Aorta (tissue), 5 donors: ENCODE data around the gene APBA1. TPM values are rescaled to one million over a fixed set of nuclear protein-coding genes. Genes with fewer than 3 reads are reported as not detected.

Experiments used
- ATAC-seq: fragments of 200-7000 bp; cut with Tn5 transposase; one replicate; pipeline ENCODE4 v1.9.1; 2022; ENCODE audit warnings: moderate library complexity; ENCODE audit not compliant: low FRiP score
- DNase-seq, 2 donors: peaks; one replicate each; pipeline ENCODE4 v3.0.0-alpha.2; 2020
- H3K27ac ChIP-seq, 2 donors: one replicate each; pipeline ENCODE4 v1.5.1; 2013; ENCODE audit warnings: low read length in 2 of 2, mild to moderate bottlenecking in 2 of 2, moderate library complexity in 2 of 2, control low read depth in 1 of 2, inconsistent platforms in 1 of 2, low read depth in 1 of 2
- H3K27me3 ChIP-seq, 2 donors: one replicate each; pipeline ENCODE4 v1.6.1; 2013; ENCODE audit warnings: control low read depth in 1 of 2, low read length in 1 of 2, mild to moderate bottlenecking in 1 of 2, moderate library complexity in 1 of 2; ENCODE audit not compliant: insufficient read depth in 2 of 2, control insufficient read depth in 1 of 2
- H3K36me3 ChIP-seq, 2 donors: one replicate each; pipeline ENCODE4 v1.6.1; 2013; ENCODE audit warnings: control low read depth in 1 of 2, low read length in 1 of 2, mild to moderate bottlenecking in 1 of 2; ENCODE audit not compliant: insufficient read depth in 2 of 2, control insufficient read depth in 1 of 2
- H3K4me1 ChIP-seq, 2 donors: one replicate each; pipeline ENCODE4 v1.6.1; 2013; ENCODE audit warnings: low read length in 2 of 2, control low read depth in 1 of 2, mild to moderate bottlenecking in 1 of 2, moderate library complexity in 1 of 2; ENCODE audit not compliant: insufficient read depth in 2 of 2, control insufficient read depth in 1 of 2
- H3K4me3 ChIP-seq, 2 donors: one replicate each; pipeline ENCODE4 v1.5.1; 2013; ENCODE audit warnings: low read length in 2 of 2, control low read depth in 1 of 2, mild to moderate bottlenecking in 1 of 2
- H3K9me3 ChIP-seq: one replicate; pipeline ENCODE4 v1.6.1; 2013; ENCODE audit warnings: mild to moderate bottlenecking, low read length; ENCODE audit not compliant: control insufficient read depth
- WGBS, 2 donors: extraction: QIAGEN DNeasy Blood & Tissue Kit; methylation state at CpG; one replicate each; pipeline ENCODE4 v1.1.7; 2013; 5-methylcytosine and 5-hydroxymethylcytosine counted together
- intact Hi-C, 2 donors: fragments of 100-400 bp; cut with DNase I; formaldehyde crosslinking; loops; one replicate each; pipeline versions ENCODE4 v1.14.2 to v1.15.0; 2022
- long read RNA-seq, 2 donors: library from polyadenylated mRNA; unstranded; transcript quantifications; one replicate each; pipeline ENCODE4 v2.0.0, GENCODE V29; 2020 to 2021
- polyA plus RNA-seq, 2 donors: library from polyadenylated mRNA; stranded (reverse); fragments of 200-250 nt; gene quantifications; one replicate each; pipeline ENCODE4 v1.2.3, GENCODE V29; 2013
- total RNA-seq, 2 donors: library from RNA; stranded (reverse); fragmentation: NEBNext Ultra II Directional; extraction: Animal tissue kit (Norgen Biotek cat#: 25700); gene quantifications; one replicate each; pipeline ENCODE4 v1.2.1, GENCODE V29; 2021
- donor health status: healthy with polysubstance abuse.
- donor health status: Bipolar disorder and iron deficiency.
- donor health status: DM: no; HTN: no; CAD: no.
- donor health status: DM: no; HTN: no; CAD: no.
- donor health status: DM: yes; HTN: yes; CAD: no.

The APBA1 gene
- total RNA-seq (10 to 100 TPM in 1 of 2 donors, 1 to 10 TPM in 1; 8.0 to 12.6 TPM), polyA plus RNA-seq (1 to 10 TPM; 1.9 to 7.8 TPM)
- long read RNA-seq, donor 1, partial matches to known transcripts = 0 of 2 reads
- long read RNA-seq, donor 1, other reads (novel, unspliced or antisense) = 2 of 2 reads
- long read RNA-seq, donor 2, partial matches to known transcripts = 2 of 8 reads
- long read RNA-seq, donor 2, other reads (novel, unspliced or antisense) = 6 of 8 reads

DNA sequence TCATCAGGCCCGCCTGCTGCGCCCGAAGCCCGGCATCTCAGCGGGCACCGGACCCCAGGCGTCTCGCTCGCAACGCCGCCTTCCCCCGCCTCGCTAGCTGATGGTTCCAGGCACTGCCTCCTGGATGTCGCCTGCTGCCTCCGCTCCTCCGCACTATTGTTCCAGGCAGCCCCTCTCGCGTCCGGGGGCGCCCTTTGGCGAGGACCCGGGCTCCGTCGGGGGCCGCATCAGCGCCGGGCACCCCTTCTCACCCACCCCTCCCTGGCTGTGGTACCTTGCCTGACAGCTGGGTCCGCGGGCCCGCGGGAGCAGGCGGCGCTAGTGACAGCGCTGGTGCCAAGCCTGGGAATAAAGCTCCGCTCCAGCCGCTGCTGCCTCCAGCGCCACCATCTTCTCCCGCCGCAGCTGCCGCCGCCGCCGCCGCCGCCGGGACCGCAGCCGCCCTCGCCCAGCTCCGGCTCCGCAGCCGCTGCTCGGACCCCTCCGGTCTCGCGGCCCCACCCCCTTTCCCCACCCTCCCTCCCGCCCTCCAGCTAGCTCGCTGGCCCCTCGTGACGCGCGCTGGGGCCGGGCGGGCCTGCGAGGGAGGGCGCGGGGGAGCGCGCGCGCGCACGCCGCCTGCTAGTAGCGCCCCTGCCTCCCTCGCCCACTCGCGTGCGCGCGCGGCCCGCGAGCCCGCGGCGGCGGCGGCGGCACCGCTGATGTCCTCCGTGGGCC lies at the start of gene APBA1:
APBA1 (minus strand) TSS at position 493 of the 717 bp plus-strand sequence.
- no peaks in the 10 kb centered on the region for H3K27me3 ChIP-seq
- peak within 1 kb of the TSS; percentile 72 to 96 for H3K4me3 ChIP-seq
- DNase-seq (peak; percentile 79), ATAC-seq (peak; percentile 87)
- no peaks in the 10 kb centered on the region for H3K4me1 ChIP-seq
- intact Hi-C loops = loop anchor here (2.0 to 10.0 kb wide), 3 partner anchors 85 to 203 kb away; no protein-coding TSS in a partner anchor
- H3K36me3 ChIP-seq = no peaks in the 10 kb centered on the region
- peak within 1 kb of the TSS in 1 of 2 donors; percentile 46 for H3K27ac ChIP-seq
- no peaks in the 10 kb centered on the region for H3K9me3 ChIP-seq
- 0% methylated on average over 51 to 92 of the region's 92 CpGs for WGBS, 2 donors

DNA sequence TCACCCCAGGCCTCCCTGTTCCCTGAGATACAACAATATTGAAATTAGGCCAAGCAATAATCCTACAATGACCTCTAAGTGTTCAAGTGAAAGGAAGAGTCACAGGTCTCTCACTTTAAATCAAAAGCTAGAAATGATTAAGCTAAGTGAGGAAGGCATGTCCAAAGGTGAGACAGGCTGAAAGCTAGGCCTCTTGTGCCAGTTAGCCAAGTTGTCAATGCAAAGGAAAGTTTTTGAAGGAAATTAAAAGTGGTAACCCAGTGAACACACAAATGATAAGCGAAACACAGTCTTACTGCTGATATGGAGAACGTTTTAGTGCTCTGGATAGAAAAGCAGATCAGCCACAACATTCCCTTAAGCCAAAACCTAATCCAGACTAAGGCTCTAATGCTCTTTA lies 47.8 kb upstream of the APBA1 start:
- Histone ChIP-seq H3K36me3 (peaks cover 4 to 10% of the 10 kb centered on the region in 2 donors), H3K4me1 (no peaks in the 10 kb centered on the region), H3K27ac (no peak overlapping the region), H3K4me3 (no peak overlapping the region), H3K9me3 (no peaks in the 10 kb centered on the region), H3K27me3 (no peaks in the 10 kb centered on the region)
- intact Hi-C loops = no loop called here
- DNase-seq (no peak), ATAC-seq (no peak)
- WGBS, 2 donors = 86 to 88% methylated on average over 2 of the region's 2 CpGs

DNA sequence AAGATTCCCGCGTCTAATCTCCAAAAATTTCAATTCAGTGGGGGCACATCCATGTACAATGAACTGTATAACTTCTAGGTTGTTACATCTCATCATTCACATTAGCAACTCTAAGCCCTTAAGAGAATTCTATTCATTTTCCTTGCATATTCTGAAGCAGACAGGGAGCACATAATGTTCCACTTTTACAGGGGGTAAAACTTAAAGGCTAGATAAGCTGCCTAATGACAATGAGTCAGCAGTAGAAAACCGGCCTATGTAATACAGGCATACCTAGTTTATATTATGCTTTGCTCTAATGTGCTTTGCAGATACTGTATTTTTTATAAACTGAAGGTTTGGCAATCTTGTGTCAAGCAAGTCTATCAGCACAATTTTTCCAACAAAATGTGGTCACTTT lies 47.2 kb upstream of the APBA1 start:
- DNase-seq (no peak), ATAC-seq (no peak)
- H3K27me3 ChIP-seq = no peaks in the 10 kb centered on the region
- H3K36me3 ChIP-seq = peaks cover 4 to 10% of the 10 kb centered on the region in 2 donors
- no peak overlapping the region for H3K27ac ChIP-seq
- no peaks in the 10 kb centered on the region for H3K9me3 ChIP-seq
- 90 to 96% methylated on average over 3 of the region's 3 CpGs for WGBS, 2 donors
- H3K4me1 ChIP-seq = no peaks in the 10 kb centered on the region
- intact Hi-C loops = no loop called here
- no peak overlapping the region for H3K4me3 ChIP-seq

DNA sequence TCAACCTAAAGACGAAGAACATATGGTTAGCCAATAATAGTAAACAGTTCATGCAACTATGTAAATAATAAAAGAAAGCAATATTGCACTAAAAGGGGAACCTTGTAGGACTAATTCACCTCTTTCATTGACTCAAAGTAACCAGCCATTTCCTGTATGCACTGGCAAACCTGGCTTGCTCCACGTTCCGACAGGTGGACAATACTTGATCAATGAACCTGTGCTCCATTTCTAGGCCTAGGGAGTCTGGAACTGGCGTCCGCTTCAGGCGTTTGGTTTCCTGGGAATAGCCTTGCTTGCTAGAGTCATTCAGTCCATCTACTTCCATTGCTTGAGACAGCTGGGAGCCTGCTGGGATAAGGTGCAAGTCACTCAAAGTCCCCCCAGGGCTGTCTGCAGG lies 46.0 kb upstream of the APBA1 start:
- Histone ChIP-seq H3K4me1 (no peaks in the 10 kb centered on the region), H3K27ac (no peak overlapping the region), H3K9me3 (no peaks in the 10 kb centered on the region), H3K36me3 (peaks cover 4 to 8% of the 10 kb centered on the region in 2 donors), H3K27me3 (no peaks in the 10 kb centered on the region), H3K4me3 (no peak overlapping the region)
- DNase-seq (no peak), ATAC-seq (no peak)
- intact Hi-C loops = no loop called here
- WGBS, 2 donors = 92 to 93% methylated on average over 6 of the region's 6 CpGs

DNA sequence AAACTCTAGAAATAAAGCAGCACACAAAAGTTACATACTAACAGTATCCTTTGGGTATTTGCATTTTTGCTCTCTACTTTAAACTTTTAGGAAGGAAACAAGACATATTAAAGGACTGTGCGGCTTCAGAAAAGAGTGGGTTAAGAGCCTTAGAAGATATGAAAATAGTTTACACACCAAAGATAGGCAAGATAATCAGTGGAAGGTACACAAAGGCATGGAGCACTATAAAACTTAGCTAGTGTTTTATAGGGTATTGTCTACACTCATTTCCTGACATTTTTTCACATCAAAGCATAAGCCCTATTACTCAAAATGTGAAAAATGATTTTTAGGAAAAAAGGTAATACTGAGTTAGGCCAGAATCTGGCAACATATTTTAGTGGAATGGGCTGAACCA lies 43.7 kb upstream of the APBA1 start:
- Histone ChIP-seq H3K36me3 (peaks cover 3% of the 10 kb centered on the region in 2 donors), H3K4me1 (no peaks in the 10 kb centered on the region), H3K27me3 (no peaks in the 10 kb centered on the region), H3K27ac (no peak overlapping the region), H3K9me3 (no peaks in the 10 kb centered on the region), H3K4me3 (no peak overlapping the region)
- ATAC-seq (no peak), DNase-seq (no peak)
- 97% methylated on average over 1 of the region's 1 CpG for WGBS, 2 donors
- intact Hi-C loops = no loop called here

DNA sequence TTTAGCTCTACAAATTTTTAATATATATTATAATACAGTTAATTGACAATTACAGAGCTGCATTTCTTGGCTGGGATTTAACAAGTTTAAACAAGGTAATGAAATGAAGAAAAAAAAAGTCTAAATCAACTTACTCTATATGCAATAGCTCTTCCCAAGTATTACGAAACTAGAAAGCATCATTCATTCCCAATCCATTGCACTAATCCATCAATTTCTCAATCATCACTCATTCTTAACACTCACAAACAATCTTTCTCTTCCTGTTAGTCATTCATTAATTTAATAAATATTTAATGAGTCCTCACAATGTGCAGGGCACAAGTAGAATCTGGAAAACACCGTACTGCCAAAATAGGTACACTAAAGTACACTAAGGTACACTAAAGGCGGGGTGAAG lies 42.9 kb upstream of the APBA1 start:
- no peak for ATAC-seq
- peaks cover 3% of the 10 kb centered on the region in 2 donors for H3K36me3 ChIP-seq

DNA sequence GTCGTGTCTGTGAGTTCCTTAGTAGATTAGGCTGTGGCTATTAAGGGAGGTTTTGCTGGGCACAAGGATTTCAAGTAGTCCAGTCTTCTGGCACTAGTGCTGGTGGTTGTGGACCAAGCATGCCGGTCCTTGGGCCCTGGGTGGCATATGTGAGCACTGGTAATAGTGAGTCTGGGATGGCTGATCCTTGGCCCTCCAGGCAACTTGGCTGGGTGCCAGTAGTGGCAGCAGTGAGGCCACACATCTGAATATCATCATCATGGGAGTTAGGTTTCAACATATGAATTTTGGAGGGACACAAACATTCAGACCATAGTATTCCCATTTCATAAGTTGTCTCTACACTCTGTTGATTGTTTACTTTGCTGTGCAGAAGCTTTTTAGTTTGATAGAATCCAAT lies 25.3 kb upstream of the APBA1 start:
- H3K4me3 ChIP-seq = no peak overlapping the region
- peak in 1 of 2 donors; percentile 40 for DNase-seq
- ATAC-seq = no peak
- no peaks in the 10 kb centered on the region for H3K36me3 ChIP-seq
- 89 to 94% methylated on average over 2 of the region's 2 CpGs for WGBS, 2 donors
- H3K4me1 ChIP-seq = no peaks in the 10 kb centered on the region
- no peak overlapping the region for H3K27ac ChIP-seq
- no peaks in the 10 kb centered on the region for H3K27me3 ChIP-seq
- intact Hi-C loops = no loop called here
- peaks cover 4% of the 10 kb centered on the region for H3K9me3 ChIP-seq

More for the DNA sequence above, 42.9 kb upstream of the APBA1 start:
- no peaks in the 10 kb centered on the region for H3K4me1 ChIP-seq
- intact Hi-C loops = no loop called here
- no peak overlapping the region for H3K4me3 ChIP-seq
- no peak for DNase-seq
- H3K27me3 ChIP-seq = no peaks in the 10 kb centered on the region
- H3K9me3 ChIP-seq = no peaks in the 10 kb centered on the region
- H3K27ac ChIP-seq = no peak overlapping the region
- 96 to 99% methylated on average over 3 of the region's 3 CpGs for WGBS, 2 donors

DNA sequence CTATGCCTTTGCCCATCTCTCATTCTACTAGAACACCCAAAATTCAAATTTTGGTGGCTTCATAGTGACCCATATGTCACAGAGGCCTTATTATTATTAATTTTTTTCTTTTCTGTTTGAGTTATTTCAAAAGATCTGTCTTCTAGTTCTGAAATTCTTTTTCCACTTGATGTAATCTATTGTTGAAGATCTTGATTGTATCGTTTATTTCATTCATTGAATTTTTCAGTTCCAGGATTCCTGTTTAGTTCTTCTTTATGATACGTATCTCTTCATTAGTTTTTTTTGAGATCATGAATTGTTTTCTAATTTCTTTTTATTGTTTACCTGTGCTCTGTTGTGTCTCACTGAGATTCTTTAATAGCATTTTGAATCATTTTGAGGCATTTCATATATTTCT lies 24.6 kb upstream of the APBA1 start:
- H3K27me3 ChIP-seq = no peaks in the 10 kb centered on the region
- H3K4me1 ChIP-seq = no peaks in the 10 kb centered on the region
- H3K27ac ChIP-seq = no peak overlapping the region
- no peaks in the 10 kb centered on the region for H3K36me3 ChIP-seq
- intact Hi-C loops = no loop called here
- no peak overlapping the region for H3K4me3 ChIP-seq
- peaks cover 4% of the 10 kb centered on the region for H3K9me3 ChIP-seq
- 96 to 97% methylated on average over 2 of the region's 2 CpGs for WGBS, 2 donors
- DNase-seq (no peak), ATAC-seq (no peak)

DNA sequence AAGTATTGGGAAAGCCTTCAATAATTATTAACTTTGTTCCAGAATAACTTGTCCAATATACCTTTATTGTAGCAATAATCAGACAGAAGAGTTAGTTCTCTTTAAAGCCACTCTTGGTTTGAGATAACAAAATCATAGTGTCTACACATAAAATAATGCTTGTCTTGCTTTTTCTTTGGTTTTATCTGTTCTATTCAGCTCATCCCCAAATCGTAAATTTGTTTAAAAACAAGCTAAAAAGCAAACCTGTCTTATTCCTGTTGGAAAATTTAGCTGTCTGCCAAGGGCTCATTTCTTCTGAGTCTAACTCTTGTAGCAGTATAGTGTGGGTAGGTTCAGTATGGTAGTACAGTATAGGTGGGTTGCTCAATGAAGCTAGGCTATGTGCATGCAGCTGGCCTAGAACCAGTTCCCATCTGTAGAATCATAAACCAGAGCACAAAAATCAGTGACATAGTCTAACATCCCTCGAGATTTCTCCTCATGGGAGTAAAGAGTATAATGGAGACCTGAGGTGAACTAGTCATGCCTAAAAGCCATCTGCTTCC lies 17.9 kb upstream of the APBA1 start:
- ATAC-seq (no peak), DNase-seq (no peak)
- Histone ChIP-seq H3K27me3 (no peaks in the 10 kb centered on the region), H3K4me1 (no peaks in the 10 kb centered on the region), H3K9me3 (no peaks in the 10 kb centered on the region), H3K4me3 (no peak overlapping the region), H3K27ac (no peak overlapping the region), H3K36me3 (no peaks in the 10 kb centered on the region)
- WGBS, 2 donors = 76% methylated on average over 2 of the region's 2 CpGs
- intact Hi-C loops = no loop called here
